H1 (cell line): ENCODE results near the gene ACAP2. TPM values are rescaled to one million over a fixed set of nuclear protein-coding genes. Genes with fewer than 3 reads are reported as not detected.
A peak's percentile ranks its signal among the peaks of the same experiment; 100 is the strongest.

Experiments used
- CTCF ChIA-PET: fragments of 300-600 bp; sonication (Branson Sonifier 250); formaldehyde crosslinking; loops from one replicate; lab custom pipeline; 2021; ENCODE audit not compliant: partially characterized antibody; lab: Charles Lee
- POLR2A ChIA-PET: fragments of 300-600 bp; sonication (Branson Sonifier 250); formaldehyde crosslinking; loops from one replicate; lab custom pipeline; 2021; ENCODE audit warnings: inconsistent platforms; ENCODE audit not compliant: partially characterized antibody; lab: Charles Lee
- DNase-seq, 2 experiments: peaks; one replicate each; pipeline versions ENCODE4 v3.0.0 to v3.0.0-alpha.2; 2010 to 2022; ENCODE audit warnings: low spot score in 2 of 2, low read depth in 1 of 2, mixed read lengths in 1 of 2
- FAIRE-seq: peaks from 2 replicates; lab custom pipeline; 2011; peaks lifted over from hg19 to GRCh38; lab: Jason Lieb, UNC
- H2AFZ ChIP-seq: 2 replicates; pipeline ENCODE4 v1.8.1; 2012; ENCODE audit warnings: low read length, inconsistent platforms
- H2AK5ac ChIP-seq: 2 replicates; pipeline ENCODE4 v1.6.1; 2013; ENCODE audit warnings: low read depth, low read length
- H2BK120ac ChIP-seq: replicated peaks from 2 replicates; pipeline ENCODE3; 2013; ENCODE audit warnings: low read depth, low read length, inconsistent platforms
- H2BK12ac ChIP-seq: 2 replicates; pipeline ENCODE4 v1.6.1; 2013; ENCODE audit warnings: low read depth, low read length
- H2BK15ac ChIP-seq: 2 replicates; pipeline ENCODE4 v1.6.1; 2013; ENCODE audit warnings: low read length
- H2BK20ac ChIP-seq: 2 replicates; pipeline ENCODE4 v1.6.1; 2013; ENCODE audit warnings: low read length
- H2BK5ac ChIP-seq: 2 replicates; pipeline ENCODE4 v1.6.1; 2013; ENCODE audit warnings: low read depth, low read length
- H3K14ac ChIP-seq: 2 replicates; pipeline ENCODE4 v1.6.1; 2013; ENCODE audit warnings: inconsistent platforms; ENCODE audit not compliant: insufficient read length
- H3K18ac ChIP-seq: 2 replicates; pipeline ENCODE4 v1.6.1; 2013; ENCODE audit warnings: low read length; ENCODE audit errors: extremely low read depth
- H3K23ac ChIP-seq: 2 replicates; pipeline ENCODE4 v1.6.1; 2013; ENCODE audit warnings: inconsistent platforms; ENCODE audit not compliant: insufficient read length
- H3K23me2 ChIP-seq: 2 replicates; pipeline ENCODE4 v1.6.1; 2013; ENCODE audit warnings: low read depth, low read length
- H3K27ac ChIP-seq: 2 replicates; pipeline ENCODE4 v1.6.1; 2011; ENCODE audit warnings: low read depth, low read length, inconsistent platforms
- H3K27me3 ChIP-seq, 4 experiments: replicated peaks in 1 of 4; 1 replicate in 1 of 4; 2 replicates in 3 of 4; pipeline versions ENCODE4 v1.6.1 to v1.8.1; 2011 to 2013; ENCODE audit warnings: low read length in 3 of 4, mild to moderate bottlenecking in 3 of 4, inconsistent platforms in 2 of 4, mixed read lengths in 2 of 4, moderate library complexity in 1 of 4; ENCODE audit not compliant: control insufficient read depth in 3 of 4, insufficient read depth in 3 of 4; ENCODE audit errors: extremely low read depth in 1 of 4
- H3K36me3 ChIP-seq, 4 experiments: 2 replicates each; pipeline versions ENCODE4 v1.6.1 to v1.8.1; 2011 to 2013; ENCODE audit warnings: mild to moderate bottlenecking in 4 of 4, low read length in 3 of 4, moderate library complexity in 2 of 4, control low read depth in 1 of 4, inconsistent platforms in 1 of 4; ENCODE audit not compliant: insufficient read depth in 4 of 4, control insufficient read depth in 2 of 4
- H3K4ac ChIP-seq: replicated peaks from 2 replicates; pipeline ENCODE3; 2013; ENCODE audit warnings: low read length, low read depth, mixed read lengths, inconsistent platforms; ENCODE audit not compliant: insufficient read length
- H3K4me1 ChIP-seq, 4 experiments: replicated peaks in 1 of 4; 1 replicate in 1 of 4; 2 replicates in 3 of 4; pipeline versions ENCODE4 v1.6.1 to v1.8.1; 2011 to 2013; ENCODE audit warnings: low read length in 3 of 4, inconsistent platforms in 2 of 4, mixed read lengths in 1 of 4; ENCODE audit not compliant: insufficient read depth in 4 of 4, control insufficient read depth in 3 of 4
- H3K4me2 ChIP-seq, 2 experiments: 2 replicates each; pipeline versions ENCODE4 v1.6.1 to v1.8.1; 2011 to 2013; ENCODE audit warnings: low read depth in 2 of 2, low read length in 2 of 2, control low read depth in 1 of 2, inconsistent platforms in 1 of 2, mild to moderate bottlenecking in 1 of 2; ENCODE audit not compliant: insufficient read depth in 1 of 2
- H3K4me3 ChIP-seq, 4 experiments: fragments of 200-600, 300-600 bp in 1 of 4; sonication (generic), shearing (Covaris generic), sonication (Bioruptor Twin) in 1 of 4; 2 replicates each; pipeline versions ENCODE4 v1.5.1 to v1.8.1; 2011 to 2016; ENCODE audit warnings: low read length in 4 of 4, low read depth in 3 of 4, control low read depth in 2 of 4, inconsistent platforms in 2 of 4, mild to moderate bottlenecking in 2 of 4, mixed read lengths in 1 of 4, moderate library complexity in 1 of 4; ENCODE audit not compliant: insufficient read depth in 2 of 4; ENCODE audit errors: extremely low read depth in 1 of 4
- H3K56ac ChIP-seq: replicated peaks from 2 replicates; pipeline ENCODE3; 2013; ENCODE audit warnings: low read depth, mild to moderate bottlenecking, mixed read lengths, low read length, inconsistent platforms; ENCODE audit not compliant: insufficient read length
- H3K79me1 ChIP-seq: 2 replicates; pipeline ENCODE4 v1.6.1; 2013; ENCODE audit warnings: low read depth, low read length, control low read depth
- H3K79me2 ChIP-seq, 2 experiments: 2 replicates each; pipeline versions ENCODE4 v1.6.1 to v1.8.1; 2012 to 2013; ENCODE audit warnings: low read length in 2 of 2, mild to moderate bottlenecking in 2 of 2, inconsistent platforms in 1 of 2; ENCODE audit not compliant: insufficient read depth in 2 of 2, control insufficient read depth in 1 of 2
- H3K9ac ChIP-seq, 4 experiments: replicated peaks in 1 of 4; 1 replicate in 1 of 4; 2 replicates in 3 of 4; pipeline versions ENCODE4 v1.6.1 to v1.8.1; 2011 to 2013; ENCODE audit warnings: low read depth in 3 of 4, low read length in 3 of 4, control low read depth in 2 of 4, mild to moderate bottlenecking in 2 of 4, moderate library complexity in 2 of 4, inconsistent platforms in 1 of 4; ENCODE audit errors: extremely low read depth in 1 of 4
- H3K9me3 ChIP-seq, 2 experiments: 2 replicates each; pipeline versions ENCODE4 v1.6.1 to v1.8.1; 2012 to 2013; ENCODE audit warnings: mild to moderate bottlenecking in 2 of 2, moderate library complexity in 2 of 2, control low read depth in 1 of 2, inconsistent platforms in 1 of 2, low read depth in 1 of 2, low read length in 1 of 2, mixed read lengths in 1 of 2; ENCODE audit not compliant: insufficient read depth in 2 of 2
- H4K20me1 ChIP-seq, 2 experiments: replicated peaks in 1 of 2; 2 replicates each; pipeline versions ENCODE3 to v1.8.1; 2011 to 2013; ENCODE audit warnings: inconsistent platforms in 2 of 2, low read length in 2 of 2, mild to moderate bottlenecking in 1 of 2; ENCODE audit not compliant: insufficient read depth in 2 of 2, control insufficient read depth in 1 of 2
- H4K5ac ChIP-seq: 2 replicates; pipeline ENCODE4 v1.6.1; 2013; ENCODE audit warnings: low read length, low read depth, mixed read lengths, inconsistent platforms; ENCODE audit not compliant: insufficient read length
- H4K8ac ChIP-seq: 2 replicates; pipeline ENCODE4 v1.8.0; 2013; ENCODE audit warnings: mild to moderate bottlenecking, moderate library complexity, low read length, inconsistent platforms; ENCODE audit not compliant: insufficient read depth; ENCODE audit errors: extremely low read depth
- H4K91ac ChIP-seq: replicated peaks from 2 replicates; pipeline ENCODE3; 2013; ENCODE audit warnings: low read length, mixed read lengths, inconsistent platforms; ENCODE audit not compliant: insufficient read length
- WGBS, 2 experiments: shearing (Covaris generic) in 1 of 2; methylation state at CpG; one replicate each; pipeline versions ENCODE4 v1.1.6 to v1.1.7; 2013 to 2015; ENCODE audit warnings: low lambda C conversion rate in 2 of 2, mixed read lengths in 2 of 2, inconsistent platforms in 1 of 2, low coverage in 1 of 2, missing lambda C conversion rate in 1 of 2; ENCODE audit not compliant: insufficient replicate concordance in 2 of 2, insufficient coverage in 1 of 2, insufficient read length in 1 of 2; ENCODE audit errors: extremely low coverage in 1 of 2, missing lambda C conversion rate in 1 of 2; 5-methylcytosine and 5-hydroxymethylcytosine counted together
- polyA plus RNA-seq, 7 experiments: library from polyadenylated mRNA; depleted of rRNA in 3 of 7; stranded (reverse) in 5 of 7; unstranded in 2 of 7; fragments of >200 nt in 5 of 7; fragments of 200-250 nt in 2 of 7; gene quantifications; 1 replicate in 5 of 7; 2 replicates in 1 of 7; 4 replicates in 1 of 7; pipeline versions ENCODE4 v1.2.1 to v1.2.3, GENCODE V29; 2011 to 2013; ENCODE audit warnings: missing spikeins in 2 of 7, mixed read lengths in 2 of 7
- total RNA-seq: library from RNA; stranded (reverse); fragmentation: NEBNext Ultra II Directional; extraction: Animal tissue kit (Norgen Biotek cat#: 25700); gene quantifications from 2 replicates; pipeline ENCODE4 v1.2.1, GENCODE V29; 2021

ACAP2 gene
- total and polyA plus RNA-seq, 2 of the 8 experiments (the other 6 are each of a cell fraction or from before 2014, with no cell fraction given) = 7.7 to 37.3 TPM

- ChIA-PET POLR2A (interaction anchor here (0.9 to 3.4 kb wide), 7 partner anchors 8 to 583 kb away, joined by 3 to 30 read pairs (median 4); partner anchors contain the start of genes ACAP2, FAM43A and PPP1R2), CTCF (interaction anchor here (0.7 to 6.0 kb wide), 19 partner anchors 8 to 587 kb away, joined by 3 to 65 read pairs (median 4); partner anchors contain the start of gene PPP1R2)
- Histone ChIP-seq H3K79me2 (peaks cover 16 to 56% of the 10 kb centered on the region in 2 experiments), H2BK20ac (no peak overlapping the region), H2AK5ac (no peak overlapping the region), H4K91ac (no peak overlapping the region), H3K18ac (no peak overlapping the region; the same call in 1 of the 2 replicates), H3K9ac (peak overlapping the region in 1 of 4 experiments; percentile 42; a peak in 1 of 7 replicates), H3K27me3 (no peaks in the 10 kb centered on the region), H3K56ac (no peak overlapping the region), H3K36me3 (peaks cover 2 to 14% (median 5%) of the 10 kb centered on the region in 4 experiments; a peak in 5 of 8 replicates), H3K4me2 (peak overlapping the region; percentile 80 to 87), H3K9me3 (no peaks in the 10 kb centered on the region), H2BK12ac (no peak overlapping the region), H4K8ac (no peak overlapping the region), H4K5ac (no peak overlapping the region), H3K23me2 (peaks cover 5% of the 10 kb centered on the region), H2BK15ac (no peak overlapping the region), H3K23ac (no peak overlapping the region), H3K4ac (no peak overlapping the region), H2AFZ (no peak overlapping the region), H2BK5ac (no peak overlapping the region), H4K20me1 (peaks cover 16 to 27% of the 10 kb centered on the region in 2 experiments), H3K4me1 (peaks cover 0 to 9% (median 7%) of the 10 kb centered on the region in 4 experiments; a peak in 5 of 7 replicates), H3K27ac (no peak overlapping the region), H3K79me1 (peaks cover 28% of the 10 kb centered on the region), H2BK120ac (no peak overlapping the region), H3K4me3 (peak overlapping the region; percentile 70 to 86 (median 80); a peak in 7 of 8 replicates), H3K14ac (no peak overlapping the region)
- peak in 1 of 2 experiments; percentile 10 for DNase-seq
- no peak for FAIRE-seq
- 93% methylated on average over 5 of the region's 5 CpGs; no CpG with 5 or more reads in 1 of the 2 experiments for WGBS, 2 experiments
Measured at GRCh38 chr3:195269375-195270078, 173.3 kb downstream of the ACAP2 start.
